PC-3 (cell line): ENCODE data around the gene ATP5F1E. TPM values are rescaled to one million over a fixed set of nuclear protein-coding genes. Genes with fewer than 3 reads are reported as not detected.

Experiments used
- ATAC-seq: fragments of 200-7000 bp; cut with Tn5 transposase; 2 replicates; pipeline ENCODE4 v1.9.1; 2020; ENCODE audit warnings: mild to moderate bottlenecking, moderate library complexity
- BruUV-seq: library from RNA; stranded (reverse); fragments of 400-500 nt; replicated peaks from 2 replicates; lab custom pipeline; 2021; lab: Mats Ljungman, UMichigan
- CTCF ChIA-PET: fragments of 300-600 bp; sonication (Branson Sonifier 250); formaldehyde crosslinking; loops from one replicate; lab custom pipeline; 2022; ENCODE audit warnings: antibody characterized with exemption; lab: Charles Lee
- POLR2A ChIA-PET: fragments of 300-600 bp; sonication (Branson Sonifier 250); formaldehyde crosslinking; loops from one replicate; lab custom pipeline; 2022; ENCODE audit warnings: antibody characterized with exemption; ENCODE audit not compliant: unreplicated experiment; lab: Charles Lee
- DNase-seq: peaks from one replicate; pipeline ENCODE4 v3.0.0-alpha.2; 2015
- H2AFZ ChIP-seq: fragments of 300-600 bp; sonication (generic); 2 replicates; pipeline ENCODE4 v1.6.0; 2016; ENCODE audit warnings: antibody characterized with exemption, low read length
- H3F3A ChIP-seq: fragments of 300-600 bp; sonication (generic); one replicate; pipeline ENCODE4 v1.6.0; 2017; ENCODE audit warnings: antibody characterized with exemption, low read length, control low read depth, mild to moderate bottlenecking; ENCODE audit not compliant: unreplicated experiment
- H3K27ac ChIP-seq: fragments of 300-600 bp; sonication (generic); 2 replicates; pipeline ENCODE4 v1.5.1; 2016; ENCODE audit warnings: mild to moderate bottlenecking, low read length
- H3K27me3 ChIP-seq: fragments of 300-600 bp; sonication (generic); 2 replicates; pipeline ENCODE4 v1.6.1; 2016; ENCODE audit warnings: low read length, mixed read lengths
- H3K36me3 ChIP-seq: fragments of 300-600 bp; sonication (generic); 2 replicates; pipeline ENCODE4 v1.6.1; 2016; ENCODE audit warnings: low read depth, mixed run types, low read length, mixed read lengths
- H3K4me1 ChIP-seq: fragments of 300-600 bp; sonication (generic); 2 replicates; pipeline ENCODE4 v1.5.1; 2016; ENCODE audit warnings: low read length; ENCODE audit not compliant: insufficient read depth
- H3K4me2 ChIP-seq: fragments of 300-600 bp; sonication (generic); 2 replicates; pipeline ENCODE4 v1.6.0; 2016; ENCODE audit warnings: low read length
- H3K4me3 ChIP-seq: fragments of 300-600 bp; sonication (generic); 2 replicates; pipeline ENCODE4 v1.5.1; 2016; ENCODE audit warnings: mild to moderate bottlenecking, low read length, mixed read lengths
- H3K79me2 ChIP-seq: fragments of 300-600 bp; sonication (generic); 2 replicates; pipeline ENCODE4 v1.6.1; 2017; ENCODE audit warnings: low read length, mixed read lengths
- H3K9ac ChIP-seq: fragments of 300-600 bp; sonication (generic); 2 replicates; pipeline ENCODE4 v1.6.0; 2016; ENCODE audit warnings: mild to moderate bottlenecking, low read length
- H3K9me2 ChIP-seq: fragments of 300-600 bp; sonication (generic); replicated peaks from 2 replicates; pipeline ENCODE4 v1.6.1; 2016; ENCODE audit warnings: mixed run types, low read length, mixed read lengths
- H3K9me3 ChIP-seq: fragments of 300-600 bp; sonication (generic); 2 replicates; pipeline ENCODE4 v1.6.1; 2016; ENCODE audit warnings: low read length, mixed read lengths
- H4K20me1 ChIP-seq: fragments of 300-600 bp; sonication (generic); 2 replicates; pipeline ENCODE4 v1.6.1; 2016; ENCODE audit warnings: low read length, mixed read lengths
- EZH2 ChIP-seq: fragments of 300-600 bp; sonication (generic); IDR thresholded peaks from one replicate; pipeline ENCODE4 v1.6.1; 2017; ENCODE audit warnings: antibody characterized with exemption, mild to moderate bottlenecking, low read length; ENCODE audit not compliant: unreplicated experiment
- EZH2phosphoT487 ChIP-seq: fragments of 300-600 bp; sonication (generic); IDR thresholded peaks from 2 replicates; pipeline ENCODE4 v1.6.1; 2018; ENCODE audit warnings: mild to moderate bottlenecking, antibody characterized with exemption, low read length, borderline replicate concordance
- intact Hi-C: fragments of 100-400 bp; cut with micrococcal nuclease; formaldehyde crosslinking; loops from 2 replicates; pipeline ENCODE4 v1.9.0; 2023
- total RNA-seq: library from RNA; depleted of rRNA; stranded (reverse); fragments of >200 nt; gene quantifications from 2 replicates; pipeline ENCODE4 v1.2.3, GENCODE V29; 2014
- TF ChIP-seq, protein P1 (sequence below): fragments of 300-600 bp; sonication (generic); conservative IDR thresholded peaks from 2 replicates; pipeline ENCODE4 v1.5.1; 2017; ENCODE audit warnings: antibody characterized with exemption, low read depth, mild to moderate bottlenecking, low read length

The ATP5F1E gene
- total RNA-seq, 1 experiment from 2014 or later: 58.5 TPM

DNA sequence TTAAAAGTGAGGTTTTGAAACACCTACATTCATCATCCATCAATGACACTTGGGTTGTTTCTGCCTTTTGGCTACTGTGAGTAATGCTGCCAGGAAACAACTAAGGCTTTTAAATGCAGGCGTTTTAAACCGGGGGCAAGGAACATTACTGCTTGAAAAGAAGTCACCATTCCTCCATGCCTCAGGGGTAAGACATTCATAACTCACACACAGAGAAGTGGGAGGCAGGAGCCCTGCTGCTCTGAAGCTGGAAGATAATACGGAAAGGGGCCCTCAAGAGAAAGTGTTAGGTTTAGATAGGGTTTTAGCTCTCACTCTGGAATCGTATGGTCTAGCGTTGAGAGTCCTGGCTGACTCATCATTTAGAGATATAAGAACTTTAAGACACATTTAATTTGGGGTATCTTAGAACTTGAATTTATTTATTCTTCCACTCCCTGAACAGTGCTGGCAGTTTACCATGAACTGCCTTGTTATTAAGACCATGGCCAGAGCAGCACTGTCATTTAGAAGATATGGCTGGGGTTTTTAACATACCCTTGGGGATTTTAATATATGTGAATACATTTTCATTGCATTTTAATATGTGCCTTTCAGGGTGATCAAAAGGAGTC, 11.1 kb downstream of the ATP5F1E start:
- Histone ChIP-seq H3K36me3 (peaks cover 23% of the 10 kb centered on the region), H3K27ac (no peak overlapping the region), H3K4me3 (no peak overlapping the region), H3K9ac (no peak overlapping the region), H3F3A (no peaks in the 10 kb centered on the region), H3K9me2 (no peaks in the 10 kb centered on the region), H3K27me3 (no peaks in the 10 kb centered on the region), H2AFZ (no peak overlapping the region), H3K9me3 (no peaks in the 10 kb centered on the region), H3K4me1 (peaks cover 17% of the 10 kb centered on the region), H4K20me1 (0 out of 2 replicates have a peak, but pooled peaks cover under 1% of the 10 kb centered on the region), H3K79me2 (peaks cover 15% of the 10 kb centered on the region), H3K4me2 (peak overlapping the region; percentile 4; the same call in 1 of the 2 replicates)
- POLR2A ChIA-PET: interaction anchor here (0.6 kb wide), 1 partner anchor 679 kb away, joined by 10 read pairs; no protein-coding TSS in a partner anchor
- intact Hi-C loops: loop anchor here (1.0 kb wide), 1 partner anchor 8 kb away; no protein-coding TSS in a partner anchor
- BruUV-seq: no TSS peak
- DNase-seq: peak; percentile 73
- CTCF ChIA-PET: no interaction called here
- TF ChIP-seq, protein P1, sequence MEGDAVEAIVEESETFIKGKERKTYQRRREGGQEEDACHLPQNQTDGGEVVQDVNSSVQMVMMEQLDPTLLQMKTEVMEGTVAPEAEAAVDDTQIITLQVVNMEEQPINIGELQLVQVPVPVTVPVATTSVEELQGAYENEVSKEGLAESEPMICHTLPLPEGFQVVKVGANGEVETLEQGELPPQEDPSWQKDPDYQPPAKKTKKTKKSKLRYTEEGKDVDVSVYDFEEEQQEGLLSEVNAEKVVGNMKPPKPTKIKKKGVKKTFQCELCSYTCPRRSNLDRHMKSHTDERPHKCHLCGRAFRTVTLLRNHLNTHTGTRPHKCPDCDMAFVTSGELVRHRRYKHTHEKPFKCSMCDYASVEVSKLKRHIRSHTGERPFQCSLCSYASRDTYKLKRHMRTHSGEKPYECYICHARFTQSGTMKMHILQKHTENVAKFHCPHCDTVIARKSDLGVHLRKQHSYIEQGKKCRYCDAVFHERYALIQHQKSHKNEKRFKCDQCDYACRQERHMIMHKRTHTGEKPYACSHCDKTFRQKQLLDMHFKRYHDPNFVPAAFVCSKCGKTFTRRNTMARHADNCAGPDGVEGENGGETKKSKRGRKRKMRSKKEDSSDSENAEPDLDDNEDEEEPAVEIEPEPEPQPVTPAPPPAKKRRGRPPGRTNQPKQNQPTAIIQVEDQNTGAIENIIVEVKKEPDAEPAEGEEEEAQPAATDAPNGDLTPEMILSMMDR: no peak
- TF ChIP-seq EZH2 (no peak), EZH2phosphoT487 (no peak)
- ATAC-seq: peak; percentile 66

DNA sequence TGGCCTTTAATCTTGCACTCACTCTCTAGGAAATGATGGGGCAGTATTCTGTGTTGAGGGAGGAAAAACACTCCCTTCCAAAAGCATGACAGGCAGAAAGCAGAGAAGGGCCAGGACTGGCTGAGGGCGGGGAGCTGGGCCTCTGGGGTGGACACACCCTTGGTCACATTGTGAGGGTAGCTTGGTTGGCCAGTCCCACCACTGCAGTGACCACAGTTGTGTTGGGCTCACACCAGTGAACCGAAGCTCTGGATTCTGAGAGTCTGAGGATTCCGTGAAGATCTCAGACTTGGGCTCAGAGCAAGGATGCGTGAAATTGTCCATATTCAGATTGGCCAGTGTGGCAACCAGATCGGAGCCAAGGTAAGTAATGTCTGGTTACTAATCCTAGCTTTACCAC, 12.9 kb downstream of the ATP5F1E start, which contains the start of gene TUBB1:
TSS of gene TUBB1 (plus strand) at position 213 of the 400 bp plus-strand sequence. CDS start at position 307, 94 bp downstream.
- Histone ChIP-seq H3K9me3 (no peaks in the 10 kb centered on the region), H3K4me2 (no peak within 1 kb of the TSS), H3K27me3 (no peaks in the 10 kb centered on the region), H3K9ac (no peak within 1 kb of the TSS), H3K27ac (no peak within 1 kb of the TSS), H3K4me1 (peaks cover 17% of the 10 kb centered on the region), H4K20me1 (no peaks in the 10 kb centered on the region), H3K9me2 (no peaks in the 10 kb centered on the region), H3F3A (no peaks in the 10 kb centered on the region), H3K79me2 (no peaks in the 10 kb centered on the region), H2AFZ (no peak within 1 kb of the TSS), H3K4me3 (no peak within 1 kb of the TSS), H3K36me3 (peaks cover 8% of the 10 kb centered on the region; the same call in 1 of the 2 replicates)
- POLR2A ChIA-PET: no interaction called here
- BruUV-seq: no TSS peak
- DNase-seq (no peak), ATAC-seq (no peak)
- CTCF ChIA-PET: no interaction called here
- TF ChIP-seq, protein P1: no peak
- no peak for TF ChIP-seq EZH2
- TF ChIP-seq EZH2phosphoT487: no peak
- intact Hi-C loops: no loop called here

DNA sequence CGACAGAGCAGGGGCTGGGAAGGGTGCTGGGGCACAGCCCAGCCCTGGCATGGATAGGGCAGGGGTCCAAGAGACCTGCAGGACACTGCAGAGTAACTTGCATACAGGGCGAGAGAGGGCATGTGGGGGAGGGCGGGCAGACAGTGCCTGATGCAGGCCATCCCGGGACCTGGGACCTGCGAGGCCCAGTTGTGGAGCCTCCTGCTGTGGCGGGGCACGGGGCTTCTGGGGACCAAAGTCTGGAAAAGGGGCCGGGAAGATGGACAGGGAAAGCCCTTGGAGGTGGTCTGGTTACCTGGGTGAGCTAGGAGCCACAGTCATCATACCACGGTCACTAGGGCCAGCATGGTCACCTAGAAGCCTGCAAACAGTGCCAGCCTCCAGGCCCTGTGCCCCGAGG, 13.3 kb downstream of the ATP5F1E start:
- H4K20me1 ChIP-seq: no peaks in the 10 kb centered on the region
- no peaks in the 10 kb centered on the region for H3K79me2 ChIP-seq
- H3F3A ChIP-seq: no peaks in the 10 kb centered on the region
- H3K27ac ChIP-seq: no peak overlapping the region
- no peak overlapping the region for H2AFZ ChIP-seq
- DNase-seq (no peak), ATAC-seq (no peak)
- no peak overlapping the region for H3K4me3 ChIP-seq
- peaks cover 5% of the 10 kb centered on the region; the same call in 1 of the 2 replicates for H3K36me3 ChIP-seq
- POLR2A ChIA-PET: no interaction called here
- no peak overlapping the region for H3K4me2 ChIP-seq
- no TSS peak for BruUV-seq
- no peak overlapping the region for H3K9ac ChIP-seq
- no peaks in the 10 kb centered on the region for H3K27me3 ChIP-seq
- no peaks in the 10 kb centered on the region for H3K9me3 ChIP-seq
- CTCF ChIA-PET: no interaction called here
- H3K4me1 ChIP-seq: peaks cover 17% of the 10 kb centered on the region
- no peak for TF ChIP-seq EZH2phosphoT487
- TF ChIP-seq EZH2: no peak
- TF ChIP-seq, protein P1: no peak
- no peaks in the 10 kb centered on the region for H3K9me2 ChIP-seq
- intact Hi-C loops: no loop called here
